Measurements from ENCODE around the gene CHRM5. TPM values are rescaled to one million over a fixed set of nuclear protein-coding genes. Genes with fewer than 3 reads are reported as not detected.

The CHRM5 gene
- total RNA-seq, 1 experiment from 2014 or later = not detected

DNA sequence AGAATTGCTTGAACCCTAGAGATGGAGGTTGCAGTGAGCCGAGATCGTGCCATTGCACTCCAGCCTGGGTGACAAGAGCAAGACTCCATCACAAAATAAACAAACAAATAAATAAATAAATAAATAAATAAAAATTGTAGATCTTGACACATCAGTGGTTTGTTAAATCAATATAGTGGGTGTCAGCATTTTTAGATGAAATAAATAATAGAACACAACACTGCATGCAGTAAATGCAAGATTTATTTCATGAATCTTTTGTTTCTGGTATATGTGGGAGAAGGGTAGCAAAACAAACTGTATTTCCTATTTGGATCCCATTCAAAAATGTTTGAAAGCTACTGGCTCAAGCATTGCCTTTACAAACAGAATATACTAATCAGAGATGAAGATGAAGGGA, 35.6 kb upstream of the CHRM5 start:
- no peaks in the 10 kb centered on the region for H3K36me3 ChIP-seq (ENCODE audit: low read depth)
- H3K79me2 ChIP-seq (ENCODE audit: low read depth) = no peaks in the 10 kb centered on the region
- H3K27ac ChIP-seq = no peak overlapping the region
- CTCF ChIA-PET = no interaction called here
- H3K4me1 ChIP-seq (replicated peaks; ENCODE audit: insufficient read depth) = no peaks in the 10 kb centered on the region
- TF ChIP-seq EZH2 (IDR thresholded peaks at IDR 0.05; ENCODE audit: low read depth) (no peak), CTCF (conservative IDR thresholded peaks at IDR 0.05) (no peak)
- intact Hi-C loops (cut with micrococcal nuclease; ENCODE audit: unreplicated experiment) = no loop called here
- no peak overlapping the region for H2AFZ ChIP-seq
- no peaks in the 10 kb centered on the region for H4K20me1 ChIP-seq (ENCODE audit: insufficient read depth)
- POLR2A ChIA-PET (ENCODE audit: unreplicated experiment) = no interaction called here
- H3K9me3 ChIP-seq (ENCODE audit: insufficient read depth, low read depth) = no peaks in the 10 kb centered on the region
- no peaks in the 10 kb centered on the region for H3K9me2 ChIP-seq (ENCODE audit: insufficient read depth)
- BruUV-seq (replicated peaks) = no TSS peak
- H3K27me3 ChIP-seq (ENCODE audit: insufficient read depth, low read depth) = no peaks in the 10 kb centered on the region
- no peak overlapping the region for H3K4me2 ChIP-seq
- H3K4me3 ChIP-seq = no peak overlapping the region
- no peak for DNase-seq
- H3F3A ChIP-seq (ENCODE audit: insufficient read depth, low read depth) = no peaks in the 10 kb centered on the region

DNA sequence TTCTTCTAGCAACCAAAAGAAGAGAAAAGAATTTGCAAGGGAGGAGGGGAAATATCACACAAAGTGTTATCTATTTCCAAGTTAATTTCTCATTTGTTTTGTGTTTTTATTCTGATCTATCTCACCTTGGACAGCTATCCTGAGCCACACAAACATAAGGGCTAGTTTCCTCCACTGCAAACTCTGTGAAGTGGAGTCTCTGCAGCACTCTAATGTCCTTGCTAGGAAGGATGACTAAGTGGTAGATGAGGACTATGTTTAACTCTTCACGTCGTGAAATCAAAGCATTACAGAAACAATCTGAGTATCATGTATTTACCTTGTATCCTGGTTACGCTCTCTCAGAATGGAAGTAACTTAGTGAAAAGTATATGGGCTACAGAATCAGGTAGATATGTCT, 33.9 kb upstream of the CHRM5 start:
- no TSS peak for BruUV-seq (replicated peaks)
- no peak for DNase-seq
- CTCF ChIA-PET = no interaction called here

DNA sequence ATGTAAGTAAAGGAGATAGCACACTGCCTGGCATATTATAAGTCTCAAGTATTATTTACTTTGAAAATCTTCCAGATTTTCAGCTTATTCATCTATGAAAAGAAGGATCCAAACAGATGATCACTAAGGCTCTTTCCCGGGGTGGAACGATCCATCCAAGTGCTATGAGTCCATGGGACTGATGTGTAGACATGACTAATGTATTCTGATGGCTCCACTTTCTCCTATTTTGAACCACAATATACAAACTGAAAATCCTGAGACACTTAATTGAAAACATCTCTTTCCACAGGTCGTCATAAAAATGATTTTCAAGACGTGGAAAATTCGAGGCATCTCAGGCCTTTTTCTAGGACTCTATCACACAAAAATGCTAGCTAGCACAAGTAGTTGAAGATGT, 33.4 kb upstream of the CHRM5 start:
- Histone ChIP-seq H4K20me1 (ENCODE audit: insufficient read depth) (no peaks in the 10 kb centered on the region), H3K27me3 (ENCODE audit: insufficient read depth, low read depth) (no peaks in the 10 kb centered on the region), H3K36me3 (ENCODE audit: low read depth) (no peaks in the 10 kb centered on the region), H3K79me2 (ENCODE audit: low read depth) (no peaks in the 10 kb centered on the region), H3K9me2 (ENCODE audit: insufficient read depth) (no peaks in the 10 kb centered on the region), H3F3A (ENCODE audit: insufficient read depth, low read depth) (no peaks in the 10 kb centered on the region), H3K4me1 (replicated peaks; ENCODE audit: insufficient read depth) (no peaks in the 10 kb centered on the region), H3K27ac (no peak overlapping the region), H2AFZ (no peak overlapping the region), H3K4me2 (no peak overlapping the region), H3K4me3 (no peak overlapping the region), H3K9me3 (ENCODE audit: insufficient read depth, low read depth) (no peaks in the 10 kb centered on the region)
- no TSS peak for BruUV-seq (replicated peaks)
- ChIA-PET POLR2A (ENCODE audit: unreplicated experiment) (no interaction called here), CTCF (no interaction called here)
- no peak for DNase-seq
- intact Hi-C loops (cut with micrococcal nuclease; ENCODE audit: unreplicated experiment) = no loop called here
- TF ChIP-seq CTCF (conservative IDR thresholded peaks at IDR 0.05) (no peak), EZH2 (IDR thresholded peaks at IDR 0.05; ENCODE audit: low read depth) (no peak)

More for the DNA sequence above, 33.9 kb upstream of the CHRM5 start:
- Histone ChIP-seq H3K4me2 (no peak overlapping the region), H2AFZ (no peak overlapping the region), H3K79me2 (ENCODE audit: low read depth) (no peaks in the 10 kb centered on the region), H3K36me3 (ENCODE audit: low read depth) (no peaks in the 10 kb centered on the region), H3F3A (ENCODE audit: insufficient read depth, low read depth) (no peaks in the 10 kb centered on the region), H3K9me2 (ENCODE audit: insufficient read depth) (no peaks in the 10 kb centered on the region), H3K27ac (no peak overlapping the region), H3K4me3 (no peak overlapping the region), H3K27me3 (ENCODE audit: insufficient read depth, low read depth) (no peaks in the 10 kb centered on the region), H3K4me1 (replicated peaks; ENCODE audit: insufficient read depth) (no peaks in the 10 kb centered on the region), H3K9me3 (ENCODE audit: insufficient read depth, low read depth) (no peaks in the 10 kb centered on the region), H4K20me1 (ENCODE audit: insufficient read depth) (no peaks in the 10 kb centered on the region)
- POLR2A ChIA-PET (ENCODE audit: unreplicated experiment) = no interaction called here
- intact Hi-C loops (cut with micrococcal nuclease; ENCODE audit: unreplicated experiment) = no loop called here
- TF ChIP-seq EZH2 (IDR thresholded peaks at IDR 0.05; ENCODE audit: low read depth) = no peak
- no peak for TF ChIP-seq CTCF (conservative IDR thresholded peaks at IDR 0.05)

Measured in PC-9 (cell line).